ENCODE results near the gene GSC2.

The GSC2 gene

DNA sequence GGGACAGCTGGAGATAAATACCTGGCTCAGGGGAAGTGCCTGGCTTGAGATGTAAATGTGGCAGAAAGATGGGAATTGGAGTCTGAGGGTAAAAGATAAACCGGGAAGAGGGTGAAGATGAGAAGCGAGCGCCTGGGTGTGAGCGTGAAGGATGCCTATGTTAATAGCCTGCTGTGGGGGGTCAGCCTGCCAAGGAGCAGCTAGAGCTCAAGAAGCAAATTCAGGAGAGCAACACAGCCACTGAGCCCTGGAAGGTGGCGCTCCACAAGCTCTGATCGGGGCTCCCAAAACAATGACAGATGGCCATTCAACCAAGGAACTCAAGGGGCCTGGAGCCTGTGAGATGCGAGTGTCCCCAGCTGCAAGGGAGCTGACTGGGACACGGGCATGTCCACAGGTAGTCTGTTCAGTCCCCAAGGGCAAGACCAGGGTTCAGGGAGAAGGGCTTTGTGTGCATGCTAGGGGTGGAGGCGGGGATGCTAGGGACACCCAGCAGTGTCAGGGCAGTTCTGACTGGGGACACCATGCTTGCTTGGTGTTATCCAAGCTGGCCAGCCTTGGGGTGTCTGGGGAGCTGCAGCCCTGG is 2.8 kb downstream of the GSC2 start:
- H2BK120ac ChIP-seq (ENCODE audit: low read depth, low read length), result no peak overlapping the region
- WGBS, result 24% methylated on average over 9 of the region's 9 CpGs

DNA sequence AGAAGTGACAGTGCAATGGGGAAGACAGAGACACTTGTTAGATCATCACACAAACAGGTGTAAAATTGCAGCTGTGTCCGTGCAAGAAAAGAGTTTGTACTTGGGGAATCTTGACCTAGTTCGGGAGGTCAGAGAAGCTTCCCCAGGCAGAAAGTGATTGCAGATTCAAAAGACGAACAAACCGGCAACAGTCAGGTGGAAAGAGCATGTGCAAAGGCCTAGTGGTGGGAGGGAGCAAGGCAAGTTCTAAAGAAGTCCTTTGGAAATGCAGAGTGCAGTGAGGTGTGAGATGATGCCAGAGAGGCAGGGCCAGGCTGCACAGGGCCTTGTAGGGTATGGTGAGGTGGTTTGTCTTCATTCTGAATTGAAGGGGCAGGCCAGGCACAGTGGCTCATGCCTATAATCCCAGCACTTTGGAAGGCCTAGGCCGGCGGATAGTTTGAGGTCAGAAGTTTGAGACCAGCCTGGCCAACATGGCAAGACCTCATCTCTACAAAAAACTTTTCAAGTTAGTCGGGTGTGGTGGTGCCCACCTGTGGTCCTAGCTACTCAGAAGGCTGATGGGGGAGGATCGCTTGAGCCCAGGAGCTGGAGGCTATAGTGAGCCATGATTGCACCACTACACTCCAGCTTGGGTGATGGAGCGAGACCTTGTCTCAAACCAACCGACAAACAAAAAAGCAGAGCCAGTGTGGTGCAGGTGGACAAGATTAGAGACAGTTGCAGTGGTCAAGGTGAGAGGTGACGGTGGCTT is 3.7 kb downstream of the GSC2 start:
- H2BK120ac ChIP-seq (ENCODE audit: low read depth, low read length), result no peak overlapping the region
- H3K27me3 ChIP-seq (ENCODE audit: control insufficient read depth in 1 of 2, insufficient read depth in 1 of 2, low read length in 2 of 2), result peaks cover 41 to 43% of the 10 kb centered on the region in 2 experiments
- H3K36me3 ChIP-seq (ENCODE audit: control insufficient read depth in 1 of 2, insufficient read depth in 2 of 2, low read depth in 1 of 2, low read length in 2 of 2), result peaks cover 13 to 14% of the 10 kb centered on the region in 2 experiments
- no peak overlapping the region for H3K4me3 ChIP-seq (ENCODE audit: insufficient read depth in 1 of 2, low read depth in 1 of 2, low read length in 2 of 2)
- H3K79me1 ChIP-seq (replicated peaks; ENCODE audit: low read length, poor library complexity, severe bottlenecking), result peaks cover 13% of the 10 kb centered on the region
- H3K23ac ChIP-seq (ENCODE audit: low read length in 2 of 2), result no peak overlapping the region
- H3K4me2 ChIP-seq (ENCODE audit: low read length, poor library complexity, severe bottlenecking), result no peak overlapping the region
- no peak overlapping the region for H3K9ac ChIP-seq (ENCODE audit: low read length)
- H4K8ac ChIP-seq (ENCODE audit: low read length), result no peak overlapping the region
- H3K9me3 ChIP-seq (ENCODE audit: control insufficient read depth, low read length), result peaks cover 2% of the 10 kb centered on the region
- H3K27ac ChIP-seq (ENCODE audit: low read length, poor library complexity, severe bottlenecking), result no peak overlapping the region
- no peak overlapping the region for H2AFZ ChIP-seq (ENCODE audit: low read depth, low read length)
- no peak overlapping the region for H4K91ac ChIP-seq (ENCODE audit: low read length)
- H2BK15ac ChIP-seq (ENCODE audit: low read depth, poor library complexity, severe bottlenecking), result no peak overlapping the region
- 85% methylated on average over 11 of the region's 11 CpGs for WGBS
- H3K4ac ChIP-seq (ENCODE audit: low read depth in 1 of 2, low read length in 2 of 2), result no peak overlapping the region
- no peak overlapping the region for H2BK12ac ChIP-seq (ENCODE audit: low read length in 2 of 2)
- no peak for DNase-seq
- H2AK5ac ChIP-seq (ENCODE audit: low read length, severe bottlenecking), result no peak overlapping the region
- H2BK5ac ChIP-seq (ENCODE audit: low read depth, low read length, poor library complexity, severe bottlenecking), result no peak overlapping the region
- no peak overlapping the region for H3K18ac ChIP-seq (ENCODE audit: low read depth in 1 of 2, low read length in 2 of 2)
- H3K4me1 ChIP-seq (ENCODE audit: control insufficient read depth, insufficient read depth, low read depth, low read length), result peaks cover 12% of the 10 kb centered on the region
- H3K14ac ChIP-seq (ENCODE audit: low read length in 2 of 2), result no peak overlapping the region

More for the DNA sequence above, 2.8 kb downstream of the GSC2 start:
- H3K18ac ChIP-seq (ENCODE audit: low read depth in 1 of 2, low read length in 2 of 2), result no peak overlapping the region
- peaks cover 50 to 52% of the 10 kb centered on the region in 2 experiments for H3K27me3 ChIP-seq (ENCODE audit: control insufficient read depth in 1 of 2, insufficient read depth in 1 of 2, low read length in 2 of 2)
- no peak for DNase-seq
- H3K4me2 ChIP-seq (ENCODE audit: low read length, poor library complexity, severe bottlenecking), result no peak overlapping the region
- no peak overlapping the region for H3K23ac ChIP-seq (ENCODE audit: low read length in 2 of 2)
- no peak overlapping the region for H2AK5ac ChIP-seq (ENCODE audit: low read length, severe bottlenecking)
- H2BK15ac ChIP-seq (ENCODE audit: low read depth, poor library complexity, severe bottlenecking), result no peak overlapping the region
- peaks cover 7% of the 10 kb centered on the region for H3K79me1 ChIP-seq (replicated peaks; ENCODE audit: low read length, poor library complexity, severe bottlenecking)
- no peak overlapping the region for H4K8ac ChIP-seq (ENCODE audit: low read length)
- H2AFZ ChIP-seq (ENCODE audit: low read depth, low read length), result no peak overlapping the region
- H3K36me3 ChIP-seq (ENCODE audit: control insufficient read depth in 1 of 2, insufficient read depth in 2 of 2, low read depth in 1 of 2, low read length in 2 of 2), result peaks cover 4 to 5% of the 10 kb centered on the region in 2 experiments
- no peak overlapping the region for H3K14ac ChIP-seq (ENCODE audit: low read length in 2 of 2)
- H3K9ac ChIP-seq (ENCODE audit: low read length), result no peak overlapping the region
- H3K27ac ChIP-seq (ENCODE audit: low read length, poor library complexity, severe bottlenecking), result no peak overlapping the region
- H2BK5ac ChIP-seq (ENCODE audit: low read depth, low read length, poor library complexity, severe bottlenecking), result no peak overlapping the region
- H3K9me3 ChIP-seq (ENCODE audit: control insufficient read depth, low read length), result peaks cover 10% of the 10 kb centered on the region
- peaks cover 12% of the 10 kb centered on the region for H3K4me1 ChIP-seq (ENCODE audit: control insufficient read depth, insufficient read depth, low read depth, low read length)
- H4K91ac ChIP-seq (ENCODE audit: low read length), result no peak overlapping the region
- no peak overlapping the region for H3K4me3 ChIP-seq (ENCODE audit: insufficient read depth in 1 of 2, low read depth in 1 of 2, low read length in 2 of 2)
- no peak overlapping the region for H3K4ac ChIP-seq (ENCODE audit: low read depth in 1 of 2, low read length in 2 of 2)
- no peak overlapping the region for H2BK12ac ChIP-seq (ENCODE audit: low read length in 2 of 2)

DNA sequence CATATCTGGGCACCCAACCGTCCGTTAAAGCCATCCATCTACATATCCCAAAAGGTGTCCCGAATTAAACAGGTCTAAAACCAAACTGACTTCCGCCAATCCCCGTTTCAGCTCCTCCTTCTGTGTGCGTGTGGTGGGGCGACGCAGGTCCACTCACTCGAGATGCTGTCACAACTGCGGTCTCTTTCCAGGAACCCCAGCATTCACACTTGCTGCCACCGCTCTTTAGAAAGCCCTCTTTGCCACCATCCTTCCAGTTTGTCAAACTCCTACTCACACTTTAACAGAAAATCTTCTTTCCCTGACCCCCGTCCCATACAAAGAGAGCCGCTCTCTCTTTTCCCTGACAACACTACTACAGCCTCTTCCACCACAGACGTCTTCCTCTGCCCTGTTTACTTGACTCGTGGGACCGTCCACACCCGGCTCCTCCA is 6.1 kb downstream of the GSC2 start:
- Histone ChIP-seq H2BK15ac (ENCODE audit: low read depth, poor library complexity, severe bottlenecking) (no peak overlapping the region), H3K9me3 (ENCODE audit: control insufficient read depth, low read length) (no peaks in the 10 kb centered on the region), H3K14ac (ENCODE audit: low read length in 2 of 2) (peak overlapping the region in 1 of 2 experiments; percentile 94), H3K4me2 (ENCODE audit: low read length, poor library complexity, severe bottlenecking) (peak overlapping the region; percentile 92), H3K4ac (ENCODE audit: low read depth in 1 of 2, low read length in 2 of 2) (peak overlapping the region in 1 of 2 experiments; percentile 76), H4K91ac (ENCODE audit: low read length) (no peak overlapping the region), H2AK5ac (ENCODE audit: low read length, severe bottlenecking) (no peak overlapping the region), H4K8ac (ENCODE audit: low read length) (no peak overlapping the region), H3K4me3 (ENCODE audit: insufficient read depth in 1 of 2, low read depth in 1 of 2, low read length in 2 of 2) (peak overlapping the region; percentile 82 to 94), H2AFZ (ENCODE audit: low read depth, low read length) (peak overlapping the region; percentile 78), H3K23ac (ENCODE audit: low read length in 2 of 2) (peak overlapping the region in 1 of 2 experiments; percentile 62), H2BK120ac (ENCODE audit: low read depth, low read length) (no peak overlapping the region), H3K79me1 (replicated peaks; ENCODE audit: low read length, poor library complexity, severe bottlenecking) (peaks cover 27% of the 10 kb centered on the region), H3K36me3 (ENCODE audit: control insufficient read depth in 1 of 2, insufficient read depth in 2 of 2, low read depth in 1 of 2, low read length in 2 of 2) (peaks cover 33 to 38% of the 10 kb centered on the region in 2 experiments), H2BK12ac (ENCODE audit: low read length in 2 of 2) (no peak overlapping the region), H3K27ac (ENCODE audit: low read length, poor library complexity, severe bottlenecking) (no peak overlapping the region), H3K4me1 (ENCODE audit: control insufficient read depth, insufficient read depth, low read depth, low read length) (peaks cover 5% of the 10 kb centered on the region), H3K9ac (ENCODE audit: low read length) (peak overlapping the region; percentile 92), H2BK5ac (ENCODE audit: low read depth, low read length, poor library complexity, severe bottlenecking) (no peak overlapping the region), H3K27me3 (ENCODE audit: control insufficient read depth in 1 of 2, insufficient read depth in 1 of 2, low read length in 2 of 2) (peaks cover 24 to 30% of the 10 kb centered on the region in 2 experiments), H3K18ac (ENCODE audit: low read depth in 1 of 2, low read length in 2 of 2) (no peak overlapping the region)
- 14% methylated on average over 17 of the region's 17 CpGs for WGBS
- DNase-seq, result peak; percentile 45

DNA sequence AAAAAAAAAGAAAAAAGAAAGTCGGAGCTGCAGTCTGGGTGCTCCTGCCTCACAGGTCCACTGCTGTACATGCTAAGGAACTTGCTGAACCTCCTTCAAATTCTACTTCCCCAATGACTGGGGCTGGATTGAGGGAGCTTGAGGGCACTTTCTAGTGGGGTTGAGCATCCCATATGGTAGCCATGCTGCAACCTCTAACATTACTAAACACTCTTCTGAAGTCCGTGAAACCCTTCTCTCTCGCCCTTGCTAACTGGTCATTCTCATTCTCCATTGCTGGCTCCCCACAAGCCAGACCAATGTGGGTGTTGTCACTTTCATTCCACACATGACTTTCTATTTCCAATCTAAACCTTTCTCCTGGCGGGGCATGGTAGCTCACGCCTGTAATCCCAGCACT is 6.9 kb downstream of the GSC2 start:
- no peak overlapping the region for H3K27ac ChIP-seq (ENCODE audit: low read length, poor library complexity, severe bottlenecking)
- no peak overlapping the region for H2BK12ac ChIP-seq (ENCODE audit: low read length in 2 of 2)
- peaks cover 35% of the 10 kb centered on the region for H3K79me1 ChIP-seq (replicated peaks; ENCODE audit: low read length, poor library complexity, severe bottlenecking)
- peak overlapping the region in 1 of 2 experiments; percentile 94 for H3K4me3 ChIP-seq (ENCODE audit: insufficient read depth in 1 of 2, low read depth in 1 of 2, low read length in 2 of 2)
- H3K9ac ChIP-seq (ENCODE audit: low read length), result peak overlapping the region; percentile 92
- H3K4ac ChIP-seq (ENCODE audit: low read depth in 1 of 2, low read length in 2 of 2), result no peak overlapping the region
- DNase-seq, result no peak
- no peak overlapping the region for H2BK5ac ChIP-seq (ENCODE audit: low read depth, low read length, poor library complexity, severe bottlenecking)
- H3K36me3 ChIP-seq (ENCODE audit: control insufficient read depth in 1 of 2, insufficient read depth in 2 of 2, low read depth in 1 of 2, low read length in 2 of 2), result peaks cover 40 to 45% of the 10 kb centered on the region in 2 experiments
- no peak overlapping the region for H3K23ac ChIP-seq (ENCODE audit: low read length in 2 of 2)
- 89% methylated on average over 5 of the region's 5 CpGs for WGBS
- no peak overlapping the region for H4K91ac ChIP-seq (ENCODE audit: low read length)
- peaks cover 5% of the 10 kb centered on the region for H3K4me1 ChIP-seq (ENCODE audit: control insufficient read depth, insufficient read depth, low read depth, low read length)
- no peak overlapping the region for H2AK5ac ChIP-seq (ENCODE audit: low read length, severe bottlenecking)
- no peak overlapping the region for H3K4me2 ChIP-seq (ENCODE audit: low read length, poor library complexity, severe bottlenecking)
- peaks cover 16 to 22% of the 10 kb centered on the region in 2 experiments for H3K27me3 ChIP-seq (ENCODE audit: control insufficient read depth in 1 of 2, insufficient read depth in 1 of 2, low read length in 2 of 2)
- H3K18ac ChIP-seq (ENCODE audit: low read depth in 1 of 2, low read length in 2 of 2), result no peak overlapping the region
- H2BK120ac ChIP-seq (ENCODE audit: low read depth, low read length), result no peak overlapping the region
- H2BK15ac ChIP-seq (ENCODE audit: low read depth, poor library complexity, severe bottlenecking), result no peak overlapping the region
- no peak overlapping the region for H4K8ac ChIP-seq (ENCODE audit: low read length)
- H3K9me3 ChIP-seq (ENCODE audit: control insufficient read depth, low read length), result no peaks in the 10 kb centered on the region
- no peak overlapping the region for H2AFZ ChIP-seq (ENCODE audit: low read depth, low read length)
- H3K14ac ChIP-seq (ENCODE audit: low read length in 2 of 2), result no peak overlapping the region
